HG03520 (cell line): Measurements from ENCODE around the gene NPNT.

Experiments
- ATAC-seq: cut with Tn5 transposase; IDR thresholded peaks from one replicate; pipeline ENCODE4 v1.9.1; 2021; ENCODE audit warnings: mild to moderate bottlenecking, moderate library complexity; ENCODE audit not compliant: unreplicated experiment

NPNT gene

GRCh38 chr4:106019771-106020170 lies 124.5 kb downstream of the NPNT start:
- ATAC-seq = no peak
